SK-N-SH treated with all-trans-retinoic acid at 6 μM for 48 hours (cell line): ENCODE data around the gene RBL2.
"Not testable (repeated sequence)": the region's sequence is repeated elsewhere in the genome, so short reads cannot be mapped to it uniquely, and the experiment has no call there.

Source experiments
- ATAC-seq: fragments of 200-7000 bp; cut with Tn5 transposase; 3 replicates; pipeline ENCODE4 v1.9.1; 2020; ENCODE audit warnings: mild to moderate bottlenecking, moderate library complexity
- ARNTL ChIP-seq: fragments of 450-650 bp; formaldehyde crosslinking; IDR thresholded peaks from 2 replicates; pipeline ENCODE4 v1.5.0; 2020; ENCODE audit warnings: low read depth, mild to moderate bottlenecking, moderate library complexity, borderline replicate concordance
- BACH2 ChIP-seq: fragments of 250-450 bp; sonication (Bioruptor Pico); IDR thresholded peaks from 2 replicates; pipeline ENCODE4 v1.9.0; 2021; ENCODE audit warnings: mild to moderate bottlenecking, borderline replicate concordance
- CSDC2 ChIP-seq: fragments of 250-450 bp; sonication (Bioruptor Pico); IDR thresholded peaks from 2 replicates; pipeline ENCODE4 v1.5.0; 2020; ENCODE audit warnings: mild to moderate bottlenecking, moderate library complexity
- ESRRG ChIP-seq: fragments of 250-450 bp; sonication (Bioruptor Pico); IDR thresholded peaks from 2 replicates; pipeline ENCODE4 v1.6.1; 2021; ENCODE audit warnings: mild to moderate bottlenecking
- GLIS3 ChIP-seq: fragments of 250-450 bp; sonication (Bioruptor Pico); IDR thresholded peaks from 2 replicates; pipeline ENCODE4 v1.5.0; 2020; ENCODE audit warnings: mild to moderate bottlenecking, moderate library complexity
- ISL1 ChIP-seq: fragments of 250-450 bp; sonication (Bioruptor Pico); IDR thresholded peaks from 2 replicates; pipeline ENCODE4 v2.1.2; 2022; ENCODE audit warnings: mild to moderate bottlenecking, moderate library complexity
- OSR1 ChIP-seq: fragments of 250-450 bp; sonication (Bioruptor Pico); IDR thresholded peaks from 2 replicates; pipeline ENCODE4 v1.8.0; 2022; ENCODE audit warnings: moderate library complexity, mild to moderate bottlenecking, inconsistent platforms
- PATZ1 ChIP-seq: fragments of 250-450 bp; sonication (Bioruptor Pico); IDR thresholded peaks from 2 replicates; pipeline ENCODE4 v1.8.0; 2020; ENCODE audit warnings: mild to moderate bottlenecking, moderate library complexity, borderline replicate concordance
- POU6F1 ChIP-seq: fragments of 250-450 bp; sonication (Bioruptor Pico); IDR thresholded peaks from 2 replicates; pipeline ENCODE4 v1.8.0; 2021; ENCODE audit warnings: low read depth, mild to moderate bottlenecking, moderate library complexity, borderline replicate concordance
- PPARA ChIP-seq: fragments of 250-450 bp; sonication (Bioruptor Pico); IDR thresholded peaks from 2 replicates; pipeline ENCODE4 v1.5.0; 2020; ENCODE audit warnings: mild to moderate bottlenecking, borderline replicate concordance
- RARB ChIP-seq: fragments of 250-450 bp; sonication (Bioruptor Pico); IDR thresholded peaks from 2 replicates; pipeline ENCODE4 v1.8.0; 2021; ENCODE audit warnings: mild to moderate bottlenecking, moderate library complexity
- SNAI2 ChIP-seq: fragments of 250-450 bp; sonication (Bioruptor Pico); IDR thresholded peaks from 2 replicates; pipeline ENCODE4 v1.5.0; 2020; ENCODE audit warnings: mild to moderate bottlenecking, moderate library complexity
- TCF4 ChIP-seq: fragments of 250-450 bp; sonication (Bioruptor Pico); IDR thresholded peaks from 2 replicates; pipeline ENCODE4 v1.8.0; 2021; ENCODE audit warnings: mild to moderate bottlenecking, moderate library complexity, borderline replicate concordance
- TOX ChIP-seq: fragments of 250-450 bp; sonication (Bioruptor Pico); IDR thresholded peaks from 2 replicates; pipeline ENCODE4 v1.8.0; 2021; ENCODE audit warnings: mild to moderate bottlenecking, moderate library complexity, borderline replicate concordance
- ZC3H10 ChIP-seq: fragments of 250-450 bp; sonication (Bioruptor Pico); IDR thresholded peaks from 2 replicates; pipeline ENCODE4 v1.5.1; 2021; ENCODE audit warnings: mild to moderate bottlenecking, moderate library complexity
- ZFP3 ChIP-seq: fragments of 250-450 bp; sonication (Bioruptor Pico); IDR thresholded peaks from 2 replicates; pipeline ENCODE4 v1.5.0; 2020; ENCODE audit warnings: mild to moderate bottlenecking, moderate library complexity
- ZFP30 ChIP-seq: fragments of 450-650 bp; formaldehyde crosslinking; IDR thresholded peaks from 2 replicates; pipeline ENCODE4 v1.5.0; 2022; ENCODE audit warnings: mild to moderate bottlenecking, moderate library complexity
- ZNF565 ChIP-seq: fragments of 450-650 bp; formaldehyde crosslinking; conservative IDR thresholded peaks from 2 replicates; pipeline ENCODE4 v1.5.0; 2020; ENCODE audit warnings: low read depth, mild to moderate bottlenecking, moderate library complexity
- ZNF70 ChIP-seq: fragments of 450-650 bp; formaldehyde crosslinking; IDR thresholded peaks from 2 replicates; pipeline ENCODE4 v1.5.0; 2020; ENCODE audit warnings: mild to moderate bottlenecking, moderate library complexity
- ZNF8 ChIP-seq: fragments of 450-650 bp; formaldehyde crosslinking; IDR thresholded peaks from 2 replicates; pipeline ENCODE4 v1.5.0; 2020; ENCODE audit warnings: mild to moderate bottlenecking, moderate library complexity
- TF ChIP-seq, protein P1 (sequence below): fragments of 250-450 bp; sonication (Bioruptor Pico); IDR thresholded peaks from 2 replicates; pipeline ENCODE4 v1.5.1; 2020; ENCODE audit warnings: low read depth, mild to moderate bottlenecking, moderate library complexity
- TF ChIP-seq, protein P2 (sequence below): fragments of 250-450 bp; sonication (Bioruptor Pico); IDR thresholded peaks from 2 replicates; pipeline ENCODE4 v1.5.1; 2021; ENCODE audit warnings: mild to moderate bottlenecking, moderate library complexity

RBL2 gene

DNA sequence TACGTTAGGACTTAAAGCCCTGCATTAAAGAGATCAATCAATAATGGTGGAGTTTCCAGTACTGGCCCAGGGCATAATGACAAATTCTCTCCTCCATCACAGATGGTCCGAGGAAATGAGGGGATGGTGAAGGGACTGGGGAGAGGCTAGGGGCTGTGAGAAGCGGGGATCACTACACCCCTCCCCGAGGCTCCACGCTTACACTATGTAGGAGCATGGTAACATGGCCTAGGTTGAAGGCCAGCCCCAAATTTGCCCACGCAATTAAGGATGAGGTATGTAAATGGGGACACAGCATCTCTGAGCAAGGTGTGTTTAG lies 76.8 kb downstream of the RBL2 start:
- TF ChIP-seq RARB (CRISPR knock-in tag) (no peak), ESRRG (CRISPR knock-in tag) (no peak), ISL1 (no peak), POU6F1 (no peak), ZC3H10 (CRISPR knock-in tag) (no peak), PATZ1 (CRISPR knock-in tag) (no peak), ZNF565 (CRISPR knock-in tag) (no peak), TOX (no peak), SNAI2 (CRISPR knock-in tag) (no peak), BACH2 (CRISPR knock-in tag) (no peak), ZFP3 (CRISPR knock-in tag) (no peak), CSDC2 (CRISPR knock-in tag) (no peak), GLIS3 (CRISPR knock-in tag) (no peak), ARNTL (CRISPR knock-in tag) (no peak), ZFP30 (CRISPR knock-in tag) (no peak), ZNF70 (CRISPR knock-in tag) (no peak)
- TF ChIP-seq, protein P1, sequence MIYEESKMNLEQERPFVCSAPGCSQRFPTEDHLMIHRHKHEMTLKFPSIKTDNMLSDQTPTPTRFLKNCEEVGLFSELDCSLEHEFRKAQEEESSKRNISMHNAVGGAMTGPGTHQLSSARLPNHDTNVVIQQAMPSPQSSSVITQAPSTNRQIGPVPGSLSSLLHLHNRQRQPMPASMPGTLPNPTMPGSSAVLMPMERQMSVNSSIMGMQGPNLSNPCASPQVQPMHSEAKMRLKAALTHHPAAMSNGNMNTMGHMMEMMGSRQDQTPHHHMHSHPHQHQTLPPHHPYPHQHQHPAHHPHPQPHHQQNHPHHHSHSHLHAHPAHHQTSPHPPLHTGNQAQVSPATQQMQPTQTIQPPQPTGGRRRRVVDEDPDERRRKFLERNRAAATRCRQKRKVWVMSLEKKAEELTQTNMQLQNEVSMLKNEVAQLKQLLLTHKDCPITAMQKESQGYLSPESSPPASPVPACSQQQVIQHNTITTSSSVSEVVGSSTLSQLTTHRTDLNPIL (CRISPR knock-in tag): no peak
- TF ChIP-seq, protein P2, sequence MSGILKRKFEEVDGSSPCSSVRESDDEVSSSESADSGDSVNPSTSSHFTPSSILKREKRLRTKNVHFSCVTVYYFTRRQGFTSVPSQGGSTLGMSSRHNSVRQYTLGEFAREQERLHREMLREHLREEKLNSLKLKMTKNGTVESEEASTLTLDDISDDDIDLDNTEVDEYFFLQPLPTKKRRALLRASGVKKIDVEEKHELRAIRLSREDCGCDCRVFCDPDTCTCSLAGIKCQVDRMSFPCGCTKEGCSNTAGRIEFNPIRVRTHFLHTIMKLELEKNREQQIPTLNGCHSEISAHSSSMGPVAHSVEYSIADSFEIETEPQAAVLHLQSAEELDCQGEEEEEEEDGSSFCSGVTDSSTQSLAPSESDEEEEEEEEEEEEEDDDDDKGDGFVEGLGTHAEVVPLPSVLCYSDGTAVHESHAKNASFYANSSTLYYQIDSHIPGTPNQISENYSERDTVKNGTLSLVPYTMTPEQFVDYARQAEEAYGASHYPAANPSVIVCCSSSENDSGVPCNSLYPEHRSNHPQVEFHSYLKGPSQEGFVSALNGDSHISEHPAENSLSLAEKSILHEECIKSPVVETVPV: no peak
- ATAC-seq: no peak

DNA sequence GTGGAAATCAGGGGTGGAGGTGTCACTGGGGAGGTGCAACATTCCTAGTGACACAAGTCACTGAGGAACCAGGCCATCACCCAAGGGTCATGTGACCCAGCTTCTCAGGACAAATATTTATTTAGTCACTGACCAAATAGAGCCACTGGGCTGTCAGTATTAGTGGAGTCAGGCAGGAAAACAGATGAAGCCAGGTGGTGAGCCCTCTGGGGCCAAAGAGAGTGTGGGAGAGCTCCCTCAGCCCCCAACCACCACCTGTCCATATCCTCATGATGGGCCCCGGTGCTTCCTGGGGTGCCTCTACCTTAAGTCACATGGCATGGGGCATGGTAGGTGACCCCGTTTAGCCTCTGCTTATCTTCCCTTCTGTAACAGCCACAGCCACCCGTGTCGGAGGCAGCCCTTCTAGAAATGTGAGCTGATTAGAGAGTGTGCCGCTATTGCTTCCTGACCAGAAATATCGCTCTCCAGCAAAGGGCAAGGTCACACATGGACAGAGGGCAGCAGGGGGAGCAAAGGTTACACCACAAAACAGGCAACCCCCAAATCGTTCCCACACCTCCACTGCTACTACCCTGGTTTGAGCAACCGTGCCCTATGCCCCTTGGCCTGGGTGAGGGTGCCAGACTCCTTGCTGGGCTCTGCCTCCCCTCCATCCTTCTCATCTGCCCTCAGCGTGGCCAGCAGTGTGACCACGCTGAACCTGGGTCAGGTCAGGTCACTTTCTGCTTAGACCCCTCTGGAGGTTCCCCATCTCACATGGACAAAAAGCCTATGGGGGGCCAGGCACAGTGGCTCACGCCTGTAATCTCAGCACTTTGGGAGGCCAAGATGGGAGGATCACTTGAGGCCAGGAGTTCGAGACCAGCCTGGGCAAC lies 77.4 kb downstream of the RBL2 start:
- TF ChIP-seq ZFP30 (CRISPR knock-in tag) (no peak), GLIS3 (CRISPR knock-in tag) (no peak), ARNTL (CRISPR knock-in tag) (no peak), TCF4 (CRISPR knock-in tag) (no peak), PPARA (CRISPR knock-in tag) (no peak), ESRRG (CRISPR knock-in tag) (no peak), ZNF565 (CRISPR knock-in tag) (no peak), ZNF8 (CRISPR knock-in tag) (no peak), POU6F1 (no peak), RARB (CRISPR knock-in tag) (no peak), SNAI2 (CRISPR knock-in tag) (no peak), OSR1 (CRISPR knock-in tag) (no peak), ISL1 (no peak), CSDC2 (CRISPR knock-in tag) (no peak), ZNF70 (CRISPR knock-in tag) (no peak), ZFP3 (CRISPR knock-in tag) (no peak)
- TF ChIP-seq, protein P1 (CRISPR knock-in tag): no peak
- ATAC-seq: no peak

- ATAC-seq: not testable (repeated sequence)
These were observed 78.5 kb downstream of the RBL2 start for GRCh38 chr16:53512795-53513194.
